SK-N-SH (cell line): ENCODE data around the gene ANKRD33B. TPM values are rescaled to one million over a fixed set of nuclear protein-coding genes. Genes with fewer than 3 reads are reported as not detected.
A peak's percentile ranks its signal among the peaks of the same experiment; 100 is the strongest.

Source experiments
- CTCF ChIA-PET: fragments of 300-600, 350-600 bp; formaldehyde crosslinking; extraction: SDS; loops from one replicate; lab custom pipeline; 2021; lab: Yijun Ruan, JAX
- POLR2A ChIA-PET: fragments of 350-600 bp; sonication (Branson Sonifier 250); formaldehyde crosslinking; extraction: SDS; loops from one replicate; lab custom pipeline; 2020; ENCODE audit warnings: antibody characterized with exemption, inconsistent platforms; lab: Yijun Ruan, JAX
- DNase-seq: peaks from one replicate; pipeline ENCODE4 v3.0.0; 2012
- H2AFZ ChIP-seq: fragments of 200-600 bp; sonication (generic); 2 replicates; pipeline ENCODE4 v1.8.1; 2016; ENCODE audit warnings: antibody characterized with exemption, mild to moderate bottlenecking, low read depth
- H3F3A ChIP-seq: fragments of 200-600 bp; sonication (generic); replicated peaks from 2 replicates; pipeline ENCODE3; 2016; ENCODE audit warnings: antibody characterized with exemption, mild to moderate bottlenecking; ENCODE audit not compliant: insufficient read depth
- H3K27ac ChIP-seq, 2 experiments: fragments of 200-500 bp in 1 of 2; fragments of 200-600 bp in 1 of 2; sonication (Bioruptor generic) in 1 of 2; sonication (generic), shearing (Covaris generic) in 1 of 2; 2 replicates each; pipeline versions ENCODE4 v1.5.1 to v1.6.1; 2014 to 2016; ENCODE audit warnings: low read depth in 2 of 2, inconsistent platforms in 1 of 2, low read length in 1 of 2, mild to moderate bottlenecking in 1 of 2, mixed read lengths in 1 of 2
- H3K27me3 ChIP-seq: fragments of 200-600 bp; sonication (generic), shearing (Covaris generic); 2 replicates; pipeline ENCODE4 v1.6.1; 2016; ENCODE audit warnings: mixed run types; ENCODE audit not compliant: insufficient read depth
- H3K36me3 ChIP-seq, 2 experiments: fragments of 200-500 bp in 1 of 2; fragments of 200-600 bp in 1 of 2; sonication (Bioruptor generic) in 1 of 2; sonication (generic) in 1 of 2; replicated peaks in 1 of 2; 2 replicates each; pipeline versions ENCODE3 to v1.5.1; 2014 to 2016; ENCODE audit warnings: low read length in 1 of 2, mild to moderate bottlenecking in 1 of 2; ENCODE audit not compliant: insufficient read depth in 2 of 2, control insufficient read depth in 1 of 2
- H3K4me1 ChIP-seq, 2 experiments: fragments of 200-500 bp in 1 of 2; fragments of 200-600 bp in 1 of 2; sonication (Bioruptor generic) in 1 of 2; sonication (generic), shearing (Covaris generic) in 1 of 2; 2 replicates each; pipeline versions ENCODE4 v1.5.1 to v1.6.1; 2014 to 2016; ENCODE audit warnings: low read depth in 1 of 2, low read length in 1 of 2, mixed run types in 1 of 2; ENCODE audit not compliant: insufficient read depth in 2 of 2, control insufficient read depth in 1 of 2
- H3K4me2 ChIP-seq: fragments of 200-600 bp; sonication (generic), shearing (Covaris generic); 2 replicates; pipeline ENCODE4 v1.6.1; 2017; ENCODE audit warnings: mixed run types
- H3K4me3 ChIP-seq, 2 experiments: fragments of 200-500 bp in 1 of 2; fragments of 200-600 bp in 1 of 2; sonication (Bioruptor generic) in 1 of 2; sonication (generic), shearing (Covaris generic) in 1 of 2; 2 replicates each; pipeline versions ENCODE4 v1.5.1 to v1.8.1; 2014 to 2016; ENCODE audit warnings: low read depth in 2 of 2, inconsistent platforms in 1 of 2, low read length in 1 of 2, mild to moderate bottlenecking in 1 of 2, mixed read lengths in 1 of 2, moderate library complexity in 1 of 2
- H3K79me2 ChIP-seq: fragments of 200-600 bp; sonication (generic); 2 replicates; pipeline ENCODE4 v1.8.1; 2017; ENCODE audit warnings: mild to moderate bottlenecking; ENCODE audit not compliant: insufficient read depth
- H3K9ac ChIP-seq: fragments of 200-600 bp; sonication (generic); 2 replicates; pipeline ENCODE4 v1.6.1; 2017; ENCODE audit warnings: mixed run types
- H3K9me2 ChIP-seq: fragments of 200-600 bp; sonication (generic); 2 replicates; pipeline ENCODE4 v1.6.1; 2017; ENCODE audit warnings: mixed run types
- H3K9me3 ChIP-seq: fragments of 200-600 bp; sonication (generic); 2 replicates; pipeline ENCODE4 v1.6.1; 2017; ENCODE audit warnings: mixed run types, mild to moderate bottlenecking, moderate library complexity
- H4K20me1 ChIP-seq: fragments of 200-600 bp; sonication (generic); 2 replicates; pipeline ENCODE4 v1.6.1; 2017; ENCODE audit warnings: mild to moderate bottlenecking, mixed run types; ENCODE audit not compliant: insufficient read depth
- CHD2 ChIP-seq: fragments of 150-350 bp; IDR thresholded peaks from 2 replicates; pipeline ENCODE4 v1.6.1; 2018; ENCODE audit warnings: low read length; ENCODE audit not compliant: partially characterized antibody
- CTCF ChIP-seq: fragments of 200-600 bp; sonication (generic); IDR thresholded peaks from 2 replicates; pipeline ENCODE4 v1.6.1; 2017; ENCODE audit warnings: antibody characterized with exemption, mild to moderate bottlenecking, moderate library complexity
- EP300 ChIP-seq, 2 experiments: IDR thresholded peaks; 2 replicates each; pipeline versions ENCODE4 v1.4.0 to v1.6.1; 2012; ENCODE audit warnings: borderline replicate concordance in 1 of 2, low read depth in 1 of 2, low read length in 1 of 2
- FOSL2 ChIP-seq: IDR thresholded peaks from 2 replicates; pipeline ENCODE4 v1.4.0; 2012; ENCODE audit warnings: low read depth, mild to moderate bottlenecking, moderate library complexity, borderline replicate concordance
- GABPA ChIP-seq: IDR thresholded peaks from 2 replicates; pipeline ENCODE4 v1.4.0; 2012; ENCODE audit warnings: low read depth, mild to moderate bottlenecking
- JUND ChIP-seq: IDR thresholded peaks from 2 replicates; pipeline ENCODE4 v1.4.0; 2012
- MAX ChIP-seq: IDR thresholded peaks from 2 replicates; pipeline ENCODE4 v1.4.0; 2012; ENCODE audit warnings: low read depth
- MEF2A ChIP-seq: IDR thresholded peaks from 2 replicates; pipeline ENCODE4 v1.4.0; 2012; ENCODE audit warnings: low read depth, borderline replicate concordance
- NFIC ChIP-seq: IDR thresholded peaks from 2 replicates; pipeline ENCODE4 v1.4.0; 2012; ENCODE audit warnings: borderline replicate concordance
- RFX5 ChIP-seq: IDR thresholded peaks from 2 replicates; pipeline ENCODE4 v1.6.1; 2012; ENCODE audit warnings: mild to moderate bottlenecking, improper control_type of control experiment, low read length
- TCF12 ChIP-seq: IDR thresholded peaks from 2 replicates; pipeline ENCODE4 v1.4.0; 2012
- TEAD4 ChIP-seq: IDR thresholded peaks from 2 replicates; pipeline ENCODE4 v1.4.0; 2012; ENCODE audit warnings: mild to moderate bottlenecking, borderline replicate concordance; ENCODE audit not compliant: insufficient read depth
- USF1 ChIP-seq: IDR thresholded peaks from 2 replicates; pipeline ENCODE4 v1.4.0; 2012; ENCODE audit warnings: low read depth, borderline replicate concordance
- ZBTB33 ChIP-seq: IDR thresholded peaks from 2 replicates; pipeline ENCODE4 v1.4.0; 2012; ENCODE audit warnings: low read depth, borderline replicate concordance
- WGBS: methylation state at CpG from one replicate; pipeline ENCODE4 v1.1.6; 2017; ENCODE audit warnings: low lambda C conversion rate; 5-methylcytosine and 5-hydroxymethylcytosine counted together
- polyA plus RNA-seq, 3 experiments: library from polyadenylated mRNA; depleted of rRNA; stranded (reverse); fragments of >200 nt; gene quantifications; 2 replicates each; pipeline ENCODE4 v1.2.3, GENCODE V29; 2012
- TF ChIP-seq, protein P1 (sequence below): IDR thresholded peaks from 2 replicates; pipeline ENCODE4; 2012

The ANKRD33B gene
- polyA plus RNA-seq, 1 of the 3 experiments (the other 2 are of a cell fraction) = 1.8 TPM

GRCh38 chr5:10555277-10555684, 8.6 kb upstream of the ANKRD33B start:
- Histone ChIP-seq H3K79me2 (no peaks in the 10 kb centered on the region), H2AFZ (no peak overlapping the region), H3K4me1 (peaks cover 10 to 38% of the 10 kb centered on the region in 2 experiments; a peak in 3 of 4 replicates), H3K9me3 (no peaks in the 10 kb centered on the region), H3F3A (peaks cover 14% of the 10 kb centered on the region), H3K9ac (peak overlapping the region; percentile 47; the same call in 1 of the 2 replicates), H3K36me3 (no peaks in the 10 kb centered on the region), H3K4me2 (no peak overlapping the region)
- peak; percentile 53 for DNase-seq
- 22% methylated on average over 8 of the region's 8 CpGs for WGBS
- CTCF ChIA-PET = no interaction called here
- peak; percentile 85 for TF ChIP-seq JUND
- TF ChIP-seq, protein P1, sequence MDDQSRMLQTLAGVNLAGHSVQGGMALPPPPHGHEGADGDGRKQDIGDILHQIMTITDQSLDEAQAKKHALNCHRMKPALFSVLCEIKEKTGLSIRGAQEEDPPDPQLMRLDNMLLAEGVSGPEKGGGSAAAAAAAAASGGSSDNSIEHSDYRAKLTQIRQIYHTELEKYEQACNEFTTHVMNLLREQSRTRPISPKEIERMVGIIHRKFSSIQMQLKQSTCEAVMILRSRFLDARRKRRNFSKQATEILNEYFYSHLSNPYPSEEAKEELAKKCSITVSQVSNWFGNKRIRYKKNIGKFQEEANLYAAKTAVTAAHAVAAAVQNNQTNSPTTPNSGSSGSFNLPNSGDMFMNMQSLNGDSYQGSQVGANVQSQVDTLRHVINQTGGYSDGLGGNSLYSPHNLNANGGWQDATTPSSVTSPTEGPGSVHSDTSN = peak; percentile 57
- TF ChIP-seq ZBTB33 = 0 out of 2 replicates have a peak, but pooled peaks have one; percentile 42
- TF ChIP-seq TEAD4 = peak; percentile 56; the same call in 1 of the 2 replicates
- TF ChIP-seq NFIC = peak; percentile 68
- peak; percentile 93 for TF ChIP-seq FOSL2
- no peak for TF ChIP-seq CHD2
- TF ChIP-seq TCF12 = peak; percentile 88
- no peak for TF ChIP-seq GABPA
- peak in 1 of 2 experiments; percentile 46; a peak in 1 of 4 replicates for TF ChIP-seq EP300 (IDR thresholded peaks at IDR 0.05; ENCODE audit: borderline replicate concordance in 1 of 2, low read depth in 1 of 2, low read length in 1 of 2)
- TF ChIP-seq, all 33 proteins: peak for 8
- Histone ChIP-seq H3K27ac (peak overlapping the region in 1 of 2 experiments; percentile 80; a peak in 2 of 4 replicates), H3K27me3 (no peaks in the 10 kb centered on the region), H4K20me1 (no peaks in the 10 kb centered on the region), H3K4me3 (no peak overlapping the region), H3K9me2 (no peaks in the 10 kb centered on the region)
- POLR2A ChIA-PET = no interaction called here

DNA sequence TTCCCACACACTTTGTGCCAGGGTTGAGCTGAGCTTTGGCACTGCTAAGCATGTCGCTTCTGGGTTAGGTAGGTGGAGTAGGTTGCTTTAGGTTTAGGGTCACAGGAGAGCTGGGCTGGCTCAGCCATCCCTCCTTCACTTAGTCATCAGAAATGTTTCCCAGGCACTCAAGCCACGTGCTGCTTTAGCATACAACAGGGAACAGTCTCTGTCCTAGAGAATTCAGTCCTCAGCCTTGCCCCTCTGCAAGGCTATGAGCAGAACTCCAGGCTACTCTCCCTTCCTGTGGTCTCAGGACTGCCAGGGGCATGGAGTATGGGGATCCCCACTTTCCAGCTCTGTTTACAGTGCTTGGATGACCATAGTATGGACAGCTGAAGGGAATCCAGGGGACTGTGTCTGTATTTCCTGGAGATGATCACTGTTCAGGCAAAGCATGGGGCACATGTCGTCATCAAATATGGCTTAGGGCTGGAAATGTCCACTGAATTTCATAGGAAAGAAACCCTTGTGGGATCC, 7.5 kb upstream of the ANKRD33B start:
- TF ChIP-seq USF1 = peak; percentile 74
- no peak; the same call in 1 of the 2 replicates for TF ChIP-seq NFIC
- TF ChIP-seq MEF2A = no peak
- no peak for TF ChIP-seq ZBTB33
- no peak for TF ChIP-seq CTCF
- peak; percentile 29; the same call in 1 of the 2 replicates for TF ChIP-seq FOSL2
- peak; percentile 32; the same call in 1 of the 2 replicates for TF ChIP-seq TCF12
- peak; percentile 95 for TF ChIP-seq MAX
- no peak for TF ChIP-seq RFX5
- H3K9ac ChIP-seq = peak overlapping the region; percentile 29; the same call in 1 of the 2 replicates
- no peaks in the 10 kb centered on the region for H3K36me3 ChIP-seq
- peak overlapping the region; percentile 49 for H3K4me2 ChIP-seq
- H3F3A ChIP-seq = peaks cover 14% of the 10 kb centered on the region
- no peak for DNase-seq
- no peaks in the 10 kb centered on the region for H3K27me3 ChIP-seq
- H3K79me2 ChIP-seq = no peaks in the 10 kb centered on the region
- CTCF ChIA-PET = interaction anchor here (0.9 to 1.1 kb wide), 3 partner anchors 12 to 104 kb away, joined by 3 to 4 read pairs (median 3); no protein-coding TSS in a partner anchor
- no peak overlapping the region for H2AFZ ChIP-seq
- H4K20me1 ChIP-seq = no peaks in the 10 kb centered on the region
- POLR2A ChIA-PET = interaction anchor here (0.6 kb wide), 1 partner anchor 11 kb away, joined by 3 read pairs; no protein-coding TSS in a partner anchor
- H3K27ac ChIP-seq = peak overlapping the region in 1 of 2 experiments; percentile 80; a peak in 2 of 4 replicates
- no peaks in the 10 kb centered on the region for H3K9me3 ChIP-seq
- WGBS = 45% methylated on average over 3 of the region's 3 CpGs
- H3K4me1 ChIP-seq = peaks cover 10 to 29% of the 10 kb centered on the region in 2 experiments; a peak in 3 of 4 replicates
- H3K4me3 ChIP-seq = no peak overlapping the region
- H3K9me2 ChIP-seq = no peaks in the 10 kb centered on the region
